Activated naive CD8-positive, alpha-beta T cell (primary cell): ENCODE results near the gene SEM1.
"Not testable (repeated sequence)": the region's sequence is repeated elsewhere in the genome, so short reads cannot be mapped to it uniquely, and the experiment has no call there.

Experiments
- H3K27ac Mint-ChIP-seq: one replicate; pipeline ENCODE4 v1.8.0; 2021; ENCODE audit warnings: mixed read lengths
- H3K27me3 Mint-ChIP-seq: one replicate; pipeline ENCODE4 v1.8.0; 2021; ENCODE audit warnings: mixed read lengths
- H3K36me3 Mint-ChIP-seq: one replicate; pipeline ENCODE4 v1.8.0; 2021; ENCODE audit warnings: mixed read lengths
- H3K4me1 Mint-ChIP-seq: one replicate; pipeline ENCODE4 v1.8.0; 2021; ENCODE audit warnings: low read depth, mixed read lengths
- H3K4me3 Mint-ChIP-seq: one replicate; pipeline ENCODE4 v1.8.0; 2021; ENCODE audit warnings: mild to moderate bottlenecking, mixed read lengths
- H3K9me3 Mint-ChIP-seq: one replicate; pipeline ENCODE4 v1.8.0; 2021; ENCODE audit warnings: low read depth, mixed read lengths

SEM1 gene

GRCh38 chr7:96719164-96719563 lies 9.5 kb upstream of the SEM1 start:
- Mint-ChIP-seq H3K4me3 (no peak overlapping the region), H3K4me1 (no peaks in the 10 kb centered on the region), H3K27me3 (peaks cover 30% of the 10 kb centered on the region), H3K9me3 (peaks cover 2% of the 10 kb centered on the region), H3K36me3 (no peaks in the 10 kb centered on the region), H3K27ac (no peak overlapping the region)

DNA sequence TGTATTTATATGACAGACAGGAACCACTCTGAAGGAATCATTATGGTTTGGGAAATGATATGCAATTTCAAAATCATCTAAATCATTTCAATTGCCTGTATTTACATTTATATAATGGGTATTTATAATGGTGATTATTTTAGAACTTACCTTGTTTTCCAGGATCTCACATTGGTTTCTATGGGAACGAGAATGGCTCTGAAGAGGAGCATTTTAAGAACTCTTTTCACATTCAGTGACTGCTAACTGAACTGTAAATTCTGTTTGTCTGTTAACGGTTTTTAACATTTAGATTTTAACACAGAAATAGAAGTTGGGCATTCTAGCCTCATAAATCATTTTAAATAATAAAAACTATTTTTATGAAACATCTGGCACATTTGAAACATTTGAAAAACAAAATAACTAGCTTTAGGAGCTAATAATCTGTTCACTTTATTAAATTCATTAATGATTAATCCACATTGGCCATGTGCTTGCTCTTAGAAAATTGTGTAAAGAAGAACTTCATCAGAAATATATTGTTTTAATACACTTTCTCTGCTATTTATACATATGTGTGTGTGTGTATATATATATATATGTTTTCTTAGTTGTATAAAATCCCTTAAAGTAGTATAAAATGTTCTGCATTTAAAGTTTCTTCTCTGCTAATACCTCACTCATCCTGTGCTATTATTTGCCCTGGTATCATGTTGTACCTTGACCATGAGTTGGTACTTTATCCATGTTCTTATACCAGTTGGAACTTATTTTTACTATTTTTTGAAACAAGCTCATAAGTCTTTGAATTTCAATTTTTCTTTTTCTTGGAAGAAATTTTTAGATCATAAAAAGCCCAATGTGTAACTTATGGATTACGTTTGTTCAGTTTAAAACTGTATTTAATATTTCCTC lies 8.7 kb upstream of the SEM1 start:
- peaks cover 30% of the 10 kb centered on the region for H3K27me3 Mint-ChIP-seq
- peaks cover 3% of the 10 kb centered on the region for H3K36me3 Mint-ChIP-seq
- H3K4me1 Mint-ChIP-seq: no peaks in the 10 kb centered on the region
- no peak overlapping the region for H3K4me3 Mint-ChIP-seq
- no peak overlapping the region for H3K27ac Mint-ChIP-seq
- H3K9me3 Mint-ChIP-seq: peaks cover 4% of the 10 kb centered on the region

GRCh38 chr7:96713037-96713436 lies 3.4 kb upstream of the SEM1 start:
- no peak overlapping the region for H3K27ac Mint-ChIP-seq
- H3K4me3 Mint-ChIP-seq: no peak overlapping the region
- peaks cover 16% of the 10 kb centered on the region for H3K27me3 Mint-ChIP-seq
- H3K36me3 Mint-ChIP-seq: peaks cover 3% of the 10 kb centered on the region
- H3K4me1 Mint-ChIP-seq: peaks cover 11% of the 10 kb centered on the region
- peaks cover 4% of the 10 kb centered on the region for H3K9me3 Mint-ChIP-seq

GRCh38 chr7:96710544-96710943 lies 898 bp upstream of the SEM1 start:
- H3K27me3 Mint-ChIP-seq: peaks cover 3% of the 10 kb centered on the region
- H3K9me3 Mint-ChIP-seq: peaks cover 4% of the 10 kb centered on the region
- no peak overlapping the region for H3K27ac Mint-ChIP-seq
- H3K36me3 Mint-ChIP-seq: peaks cover 7% of the 10 kb centered on the region
- H3K4me3 Mint-ChIP-seq: peak overlapping the region; percentile 100
- peaks cover 29% of the 10 kb centered on the region for H3K4me1 Mint-ChIP-seq

GRCh38 chr7:96708872-96709271 lies 774 bp downstream of the SEM1 start:
- peaks cover 41% of the 10 kb centered on the region for H3K4me1 Mint-ChIP-seq
- H3K27ac Mint-ChIP-seq: peak overlapping the region; percentile 99
- peak overlapping the region; percentile 100 for H3K4me3 Mint-ChIP-seq
- H3K9me3 Mint-ChIP-seq: no peaks in the 10 kb centered on the region
- H3K36me3 Mint-ChIP-seq: peaks cover 10% of the 10 kb centered on the region
- no peaks in the 10 kb centered on the region for H3K27me3 Mint-ChIP-seq

GRCh38 chr7:96707901-96708774 lies 1.5 kb downstream of the SEM1 start:
- peak overlapping the region; percentile 100 for H3K4me3 Mint-ChIP-seq
- H3K27ac Mint-ChIP-seq: peak overlapping the region; percentile 28
- H3K27me3 Mint-ChIP-seq: no peaks in the 10 kb centered on the region
- peaks cover 8% of the 10 kb centered on the region for H3K36me3 Mint-ChIP-seq
- peaks cover 46% of the 10 kb centered on the region for H3K4me1 Mint-ChIP-seq
- H3K9me3 Mint-ChIP-seq: no peaks in the 10 kb centered on the region

DNA sequence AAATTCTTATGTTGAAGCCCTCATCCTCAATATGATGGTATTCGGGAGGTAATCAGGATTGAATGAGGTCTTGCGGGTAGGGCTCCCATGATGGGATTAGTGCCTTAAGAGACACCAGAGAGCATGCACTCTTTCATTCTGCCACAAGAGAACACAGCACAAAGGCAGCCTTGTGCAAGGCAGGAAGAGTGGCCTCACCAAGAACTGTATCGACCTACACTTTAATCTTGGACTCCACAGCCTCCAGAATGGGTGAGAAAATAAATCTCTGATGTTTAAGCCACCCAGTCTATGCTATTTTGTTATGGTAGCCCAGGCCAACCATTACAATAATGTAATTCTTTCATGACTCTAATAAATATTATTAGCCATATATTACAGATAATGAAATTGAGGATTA lies 8.4 kb downstream of the SEM1 start:
- H3K4me3 Mint-ChIP-seq: no peak overlapping the region

DNA sequence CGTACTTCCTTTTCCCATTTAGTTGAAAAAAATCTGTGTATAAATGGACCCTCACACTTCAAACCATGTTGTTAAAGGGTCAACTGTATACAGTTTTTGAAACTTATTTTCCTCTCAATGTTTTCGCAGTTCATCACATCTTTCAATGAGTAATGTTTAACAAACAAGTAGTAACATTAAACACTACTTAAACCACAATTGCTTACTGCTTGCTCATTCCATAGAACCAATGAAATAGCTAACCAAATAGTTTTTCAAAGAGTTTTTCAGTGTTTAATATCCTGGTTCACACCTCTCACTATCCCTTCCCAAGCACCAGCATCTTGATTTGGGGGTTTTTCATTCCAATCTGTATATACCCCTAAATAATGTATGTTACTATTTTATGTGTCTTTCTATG lies 9.1 kb downstream of the SEM1 start:
- Mint-ChIP-seq H3K4me3 (no peak overlapping the region), H3K27ac (no peak overlapping the region), H3K27me3 (no peaks in the 10 kb centered on the region), H3K9me3 (no peaks in the 10 kb centered on the region), H3K4me1 (peaks cover 86% of the 10 kb centered on the region), H3K36me3 (peaks cover 12% of the 10 kb centered on the region)

More for the DNA sequence above, 8.4 kb downstream of the SEM1 start:
- H3K27ac Mint-ChIP-seq: no peak overlapping the region
- no peaks in the 10 kb centered on the region for H3K27me3 Mint-ChIP-seq
- peaks cover 12% of the 10 kb centered on the region for H3K36me3 Mint-ChIP-seq
- H3K4me1 Mint-ChIP-seq: peaks cover 83% of the 10 kb centered on the region
- H3K9me3 Mint-ChIP-seq: no peaks in the 10 kb centered on the region

DNA sequence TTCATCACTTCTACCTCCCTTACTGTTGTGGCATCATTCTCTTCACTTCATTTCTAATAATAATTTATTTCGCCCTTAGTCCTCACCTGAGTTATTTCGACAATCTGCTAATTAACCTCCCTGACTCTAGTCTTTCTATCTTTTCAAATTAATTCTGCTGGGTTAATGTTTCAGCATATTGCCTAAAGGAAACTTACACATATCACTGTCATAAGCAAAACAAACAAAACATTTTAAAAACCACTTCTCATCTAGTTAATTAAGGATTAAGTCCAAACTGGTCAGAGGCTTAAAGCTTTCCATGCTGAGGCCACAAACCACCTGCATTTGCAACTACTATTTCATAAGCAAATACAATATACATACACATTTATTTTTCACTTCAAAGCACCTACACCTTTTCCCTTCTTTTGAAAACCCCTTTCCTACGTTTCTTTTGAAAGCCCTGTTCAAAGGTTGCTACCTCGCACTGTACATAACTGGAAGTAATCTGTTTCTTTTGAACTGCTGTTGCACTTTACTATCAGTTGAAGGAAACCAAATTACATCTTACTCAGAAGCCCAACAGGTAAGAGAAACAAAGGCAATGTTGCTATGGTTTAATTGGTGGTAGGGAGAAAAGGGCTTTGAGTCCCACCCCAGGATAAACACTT lies 10.3 kb downstream of the SEM1 start:
- Mint-ChIP-seq H3K27ac (no peak overlapping the region), H3K4me1 (peaks cover 86% of the 10 kb centered on the region), H3K9me3 (no peaks in the 10 kb centered on the region), H3K27me3 (no peaks in the 10 kb centered on the region), H3K36me3 (peaks cover 11% of the 10 kb centered on the region), H3K4me3 (no peak overlapping the region)

GRCh38 chr7:96698449-96698848 lies 11.2 kb downstream of the SEM1 start:
- not testable (repeated sequence) for H3K27me3 Mint-ChIP-seq, H3K9me3 Mint-ChIP-seq, H3K4me3 Mint-ChIP-seq, H3K27ac Mint-ChIP-seq
- Mint-ChIP-seq H3K4me1 (peaks cover 83% of the 10 kb centered on the region), H3K36me3 (peaks cover 14% of the 10 kb centered on the region)

DNA sequence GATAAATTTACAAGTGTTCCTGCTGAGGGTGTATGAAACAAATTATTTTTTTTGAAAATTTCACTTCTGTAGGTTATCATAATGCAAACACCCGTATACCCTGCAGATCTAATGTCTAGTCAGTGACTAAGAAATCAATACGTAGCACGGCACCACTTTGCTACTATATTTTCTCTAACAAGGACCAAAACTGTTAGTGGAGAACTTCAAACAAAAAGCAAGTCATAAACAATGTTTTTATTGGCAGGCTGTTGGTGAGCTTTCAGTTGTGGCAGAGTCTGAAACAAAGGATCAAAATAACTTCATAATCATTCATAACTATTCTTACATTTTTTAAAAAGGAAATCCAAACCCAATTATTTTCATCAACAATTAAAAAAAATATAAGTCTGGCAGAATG lies 11.8 kb downstream of the SEM1 start:
- H3K27me3 Mint-ChIP-seq: no peaks in the 10 kb centered on the region
- no peaks in the 10 kb centered on the region for H3K9me3 Mint-ChIP-seq
- H3K27ac Mint-ChIP-seq: no peak overlapping the region
- H3K36me3 Mint-ChIP-seq: peaks cover 14% of the 10 kb centered on the region
- no peak overlapping the region for H3K4me3 Mint-ChIP-seq
- H3K4me1 Mint-ChIP-seq: peaks cover 83% of the 10 kb centered on the region

DNA sequence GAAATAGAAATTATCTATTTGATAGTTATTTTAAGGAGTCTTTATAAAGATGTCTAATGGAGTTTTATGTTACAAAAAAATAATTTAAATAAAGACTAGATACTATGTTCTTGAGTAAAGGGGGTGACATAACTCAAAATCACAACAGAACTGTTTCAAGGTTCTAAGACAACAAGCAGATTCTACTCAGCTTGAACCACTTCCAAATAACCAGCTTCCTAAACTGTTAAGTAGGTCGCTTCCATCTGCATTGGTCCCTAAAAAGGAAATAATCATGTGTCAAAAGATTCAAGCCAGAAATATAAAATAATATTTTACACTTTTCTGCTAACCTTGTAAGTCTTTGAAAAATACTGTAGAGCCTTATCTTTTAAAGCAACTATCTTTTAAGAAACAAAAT lies 14.1 kb downstream of the SEM1 start:
- Mint-ChIP-seq H3K4me3 (no peak overlapping the region), H3K9me3 (no peaks in the 10 kb centered on the region), H3K27ac (no peak overlapping the region), H3K27me3 (no peaks in the 10 kb centered on the region), H3K36me3 (peaks cover 12% of the 10 kb centered on the region), H3K4me1 (peaks cover 70% of the 10 kb centered on the region)

GRCh38 chr7:96694082-96694481 lies 15.6 kb downstream of the SEM1 start:
- Mint-ChIP-seq H3K4me1 (peaks cover 59% of the 10 kb centered on the region), H3K9me3 (no peaks in the 10 kb centered on the region), H3K27me3 (no peaks in the 10 kb centered on the region), H3K36me3 (peaks cover 19% of the 10 kb centered on the region), H3K4me3 (no peak overlapping the region), H3K27ac (no peak overlapping the region)

DNA sequence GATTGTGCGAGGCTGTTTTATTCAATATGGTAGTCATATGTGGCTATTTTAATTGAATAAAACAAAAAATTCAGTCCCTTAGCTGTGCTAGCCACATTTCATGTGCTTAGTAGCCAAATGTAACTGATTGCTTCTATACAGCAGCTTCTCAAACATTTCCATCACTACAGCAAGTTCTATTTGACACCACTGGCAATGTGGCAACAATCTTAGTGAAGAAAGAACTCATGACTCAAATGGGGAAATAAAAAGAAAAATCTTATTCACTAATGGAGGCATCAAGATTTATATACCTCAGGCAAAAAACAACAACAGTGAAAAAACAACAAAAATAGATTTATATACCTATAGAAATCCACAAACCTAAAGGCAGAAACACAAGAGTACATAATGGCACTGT lies 17.9 kb downstream of the SEM1 start:
- H3K9me3 Mint-ChIP-seq: no peaks in the 10 kb centered on the region
- H3K27ac Mint-ChIP-seq: no peak overlapping the region
- H3K36me3 Mint-ChIP-seq: peaks cover 25% of the 10 kb centered on the region
- H3K27me3 Mint-ChIP-seq: no peaks in the 10 kb centered on the region
- no peak overlapping the region for H3K4me3 Mint-ChIP-seq
- peaks cover 41% of the 10 kb centered on the region for H3K4me1 Mint-ChIP-seq

- Mint-ChIP-seq H3K9me3 (no peaks in the 10 kb centered on the region), H3K27me3 (no peaks in the 10 kb centered on the region), H3K27ac (no peak overlapping the region), H3K36me3 (peaks cover 34% of the 10 kb centered on the region), H3K4me1 (peaks cover 39% of the 10 kb centered on the region), H3K4me3 (no peak overlapping the region)
Observed at GRCh38 chr7:96689414-96689813, 20.2 kb downstream of the SEM1 start.
